ENCODE data around the gene RASA4B. TPM values are rescaled to one million over a fixed set of nuclear protein-coding genes. Genes with fewer than 3 reads are reported as not detected.
A peak's percentile ranks its signal among the peaks of the same experiment; 100 is the strongest.

Gene RASA4B
- total RNA-seq, 4 donors from 2014 or later, result 26.5 to 30.7 (median 28.4) TPM

DNA sequence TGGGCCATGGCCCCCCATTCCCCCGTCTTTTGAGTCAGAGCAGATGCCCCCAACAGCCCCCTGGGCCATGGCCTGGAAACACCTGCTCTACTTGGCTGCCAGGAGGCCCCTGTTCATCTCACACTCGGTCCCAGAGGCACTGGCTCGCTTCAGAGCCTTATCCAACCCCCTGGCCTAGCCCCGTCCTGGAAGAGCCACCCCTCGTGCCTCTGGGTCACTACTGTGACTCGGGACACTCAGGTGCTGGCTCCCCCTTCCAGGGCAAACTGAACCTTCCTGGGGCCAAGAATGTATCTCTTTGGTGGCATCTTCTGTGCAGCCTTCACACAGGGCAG is 45.8 kb downstream of the RASA4B start:
- peaks cover 62% of the 10 kb centered on the region for H3K36me3 ChIP-seq
- no peak overlapping the region for H3K27ac ChIP-seq
- no peak overlapping the region for H3K4me3 ChIP-seq
- no peaks in the 10 kb centered on the region for H3K27me3 ChIP-seq
- peaks cover 5% of the 10 kb centered on the region for H3K4me1 ChIP-seq
- WGBS, result 86% methylated on average over 5 of the region's 6 CpGs
- DNase-seq (ENCODE audit: low spot score in 2 of 2), result peak in 1 of 2 donors; percentile 68
- no peaks in the 10 kb centered on the region for H3K9me3 ChIP-seq
- TF ChIP-seq, protein P1, sequence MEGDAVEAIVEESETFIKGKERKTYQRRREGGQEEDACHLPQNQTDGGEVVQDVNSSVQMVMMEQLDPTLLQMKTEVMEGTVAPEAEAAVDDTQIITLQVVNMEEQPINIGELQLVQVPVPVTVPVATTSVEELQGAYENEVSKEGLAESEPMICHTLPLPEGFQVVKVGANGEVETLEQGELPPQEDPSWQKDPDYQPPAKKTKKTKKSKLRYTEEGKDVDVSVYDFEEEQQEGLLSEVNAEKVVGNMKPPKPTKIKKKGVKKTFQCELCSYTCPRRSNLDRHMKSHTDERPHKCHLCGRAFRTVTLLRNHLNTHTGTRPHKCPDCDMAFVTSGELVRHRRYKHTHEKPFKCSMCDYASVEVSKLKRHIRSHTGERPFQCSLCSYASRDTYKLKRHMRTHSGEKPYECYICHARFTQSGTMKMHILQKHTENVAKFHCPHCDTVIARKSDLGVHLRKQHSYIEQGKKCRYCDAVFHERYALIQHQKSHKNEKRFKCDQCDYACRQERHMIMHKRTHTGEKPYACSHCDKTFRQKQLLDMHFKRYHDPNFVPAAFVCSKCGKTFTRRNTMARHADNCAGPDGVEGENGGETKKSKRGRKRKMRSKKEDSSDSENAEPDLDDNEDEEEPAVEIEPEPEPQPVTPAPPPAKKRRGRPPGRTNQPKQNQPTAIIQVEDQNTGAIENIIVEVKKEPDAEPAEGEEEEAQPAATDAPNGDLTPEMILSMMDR (IDR thresholded peaks at IDR 0.05), result no peak
- no peak for TF ChIP-seq EP300 (IDR thresholded peaks at IDR 0.05)
- TF ChIP-seq POLR2AphosphoS5 (IDR thresholded peaks at IDR 0.05), result no peak
- no peak for TF ChIP-seq POLR2A (IDR thresholded peaks at IDR 0.05)

DNA sequence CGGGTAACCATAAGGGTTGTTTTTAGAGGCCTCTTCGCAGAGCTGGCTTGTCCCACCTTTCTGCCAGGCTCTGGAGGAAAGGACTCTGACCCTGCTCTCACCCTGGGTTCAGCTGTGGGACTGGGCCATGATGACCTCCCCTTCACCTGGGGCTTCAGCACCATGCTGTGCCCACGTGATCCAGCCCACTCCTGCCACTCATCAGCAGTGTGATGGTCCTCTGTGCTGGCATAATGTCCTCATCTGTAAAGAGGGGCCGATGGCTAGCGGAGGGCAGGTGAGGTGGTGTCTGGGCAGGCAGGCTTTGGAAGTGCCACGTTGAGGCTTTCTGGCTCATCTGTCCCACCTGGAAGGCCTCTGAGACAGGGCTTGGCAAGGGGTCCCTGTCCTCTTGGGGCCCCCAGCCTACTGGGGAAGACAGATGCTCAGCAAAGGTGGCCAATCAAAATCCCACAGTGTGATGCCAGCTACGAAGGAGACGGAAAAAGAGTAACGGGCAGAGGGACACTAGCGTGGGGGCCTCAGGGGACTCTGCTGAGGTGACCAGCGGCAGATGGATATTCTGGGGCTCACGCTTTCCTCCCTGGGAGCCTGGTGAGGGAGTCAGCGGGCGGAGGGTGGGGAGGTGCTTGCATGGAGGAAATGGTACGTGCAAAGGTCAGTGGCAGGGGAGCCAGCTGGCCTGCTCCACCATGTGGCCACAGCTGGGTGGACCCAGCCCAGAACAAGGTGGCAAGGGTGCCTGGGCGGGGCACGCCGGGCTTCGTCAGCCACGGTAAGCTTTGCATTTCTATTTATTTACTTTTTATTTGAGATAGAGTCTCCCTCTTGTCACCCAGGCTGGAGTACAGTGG is 47.4 kb downstream of the RASA4B start:
- TF ChIP-seq, protein P1 (IDR thresholded peaks at IDR 0.05), result no peak
- TF ChIP-seq EP300 (IDR thresholded peaks at IDR 0.05) (no peak), POLR2AphosphoS5 (IDR thresholded peaks at IDR 0.05) (no peak), POLR2A (IDR thresholded peaks at IDR 0.05) (no peak)
- Histone ChIP-seq H3K27ac (no peak overlapping the region), H3K36me3 (peaks cover 58% of the 10 kb centered on the region), H3K4me3 (no peak overlapping the region), H3K27me3 (no peaks in the 10 kb centered on the region), H3K4me1 (peaks cover 21% of the 10 kb centered on the region), H3K9me3 (no peaks in the 10 kb centered on the region)
- 78% methylated on average over 16 of the region's 20 CpGs for WGBS
- DNase-seq (ENCODE audit: low spot score in 2 of 2), result peak in 1 of 2 donors; percentile 76

DNA sequence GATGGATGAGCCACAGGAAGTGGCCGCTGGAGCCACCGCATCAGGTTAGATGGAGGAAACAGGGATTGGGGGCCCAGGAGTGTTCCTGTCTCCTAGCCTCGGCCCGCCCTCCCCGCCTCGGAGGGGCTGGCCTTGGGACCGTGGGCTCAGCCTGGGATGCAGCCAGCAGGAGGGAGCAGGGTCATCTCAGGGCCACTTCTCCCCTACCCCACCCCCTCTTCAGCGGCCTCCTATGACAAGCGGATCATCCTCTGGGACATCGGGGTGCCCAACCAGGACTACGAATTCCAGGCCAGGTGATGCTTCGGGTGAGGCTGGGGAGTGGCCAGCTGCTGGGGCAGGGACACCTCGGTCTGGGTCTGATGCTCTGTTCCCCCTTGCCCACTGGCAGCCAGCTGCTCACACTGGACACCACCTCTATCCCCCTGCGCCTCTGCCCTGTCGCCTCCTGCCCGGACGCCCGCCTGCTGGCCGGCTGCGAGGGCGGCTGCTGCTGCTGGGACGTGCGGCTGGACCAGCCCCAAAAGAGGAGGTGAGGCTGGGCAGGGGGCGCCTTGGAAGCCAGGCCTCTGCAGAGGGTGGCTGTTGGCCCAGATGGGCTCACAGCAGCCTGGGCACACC is 48.1 kb downstream of the RASA4B start:
- H3K4me1 ChIP-seq, result peaks cover 23% of the 10 kb centered on the region
- H3K27me3 ChIP-seq, result no peaks in the 10 kb centered on the region
- no peak overlapping the region for H3K4me3 ChIP-seq
- peaks cover 53% of the 10 kb centered on the region for H3K36me3 ChIP-seq
- 75% methylated on average over 8 of the region's 24 CpGs for WGBS
- no peaks in the 10 kb centered on the region for H3K9me3 ChIP-seq
- H3K27ac ChIP-seq, result no peak overlapping the region
- peak; percentile 63 to 67 for DNase-seq (ENCODE audit: low spot score in 2 of 2)
- TF ChIP-seq EP300 (IDR thresholded peaks at IDR 0.05) (no peak), POLR2AphosphoS5 (IDR thresholded peaks at IDR 0.05) (no peak), POLR2A (IDR thresholded peaks at IDR 0.05) (no peak)
- TF ChIP-seq, protein P1 (IDR thresholded peaks at IDR 0.05), result no peak

DNA sequence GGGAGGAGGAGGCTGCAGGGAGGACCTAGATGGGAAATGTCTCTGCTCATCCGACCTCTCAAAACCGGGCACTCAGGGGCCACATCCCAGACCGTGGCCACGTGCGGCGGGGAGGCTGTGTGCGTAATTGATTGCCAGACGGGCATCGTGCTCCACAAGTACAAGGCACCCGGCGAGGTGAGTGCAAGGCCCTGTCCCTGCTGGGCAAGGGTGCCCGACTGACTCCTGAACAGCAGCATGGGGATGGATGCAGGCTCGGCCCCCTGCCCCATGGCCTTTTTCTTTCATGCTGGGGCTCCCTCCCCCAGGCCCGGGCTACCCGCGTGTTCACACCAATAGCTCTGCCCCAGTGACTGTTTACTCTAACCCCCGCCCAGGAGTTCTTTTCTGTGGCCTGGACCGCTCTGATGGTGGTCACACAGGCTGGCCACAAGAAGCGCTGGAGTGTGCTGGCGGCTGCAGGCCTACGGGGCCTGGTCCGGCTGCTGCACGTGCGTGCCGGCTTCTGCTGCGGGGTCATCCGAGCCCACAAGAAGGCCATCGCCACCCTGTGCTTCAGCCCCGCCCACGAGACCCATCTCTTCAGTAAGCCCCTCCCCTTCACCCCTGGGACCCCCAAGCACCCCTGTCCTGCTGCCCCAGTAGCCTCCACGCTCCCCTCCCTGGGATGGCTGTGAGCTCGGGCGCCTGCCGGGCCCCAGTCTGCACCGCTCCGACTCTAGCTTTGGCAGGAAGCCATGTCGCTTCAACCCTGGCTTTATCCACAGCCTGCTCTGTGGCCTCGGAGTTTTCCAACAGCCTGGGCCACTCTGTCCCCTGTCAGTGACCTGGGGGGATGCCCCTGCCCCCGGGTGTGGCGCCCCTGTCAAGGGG is 48.9 kb downstream of the RASA4B start:
- H3K9me3 ChIP-seq, result no peaks in the 10 kb centered on the region
- peaks cover 30% of the 10 kb centered on the region for H3K4me1 ChIP-seq
- no peaks in the 10 kb centered on the region for H3K27me3 ChIP-seq
- TF ChIP-seq, protein P1 (IDR thresholded peaks at IDR 0.05), result no peak
- TF ChIP-seq POLR2A (IDR thresholded peaks at IDR 0.05), result no peak
- TF ChIP-seq EP300 (IDR thresholded peaks at IDR 0.05), result no peak
- no peak for TF ChIP-seq POLR2AphosphoS5 (IDR thresholded peaks at IDR 0.05)
- H3K36me3 ChIP-seq, result peaks cover 48% of the 10 kb centered on the region
- WGBS, result 90% methylated on average over 33 of the region's 40 CpGs
- peak; percentile 64 to 76 for DNase-seq (ENCODE audit: low spot score in 2 of 2)
- no peak overlapping the region for H3K27ac ChIP-seq
- no peak overlapping the region for H3K4me3 ChIP-seq

All from suprapubic skin (tissue), 4 donors.